ENCODE results near the gene INO80. TPM values are rescaled to one million over a fixed set of nuclear protein-coding genes. Genes with fewer than 3 reads are reported as not detected.
"Not testable (repeated sequence)": the region's sequence is repeated elsewhere in the genome, so short reads cannot be mapped to it uniquely, and the experiment has no call there.

INO80 gene
- total RNA-seq, 4 donors from 2014 or later, result 22.4 to 28.7 (median 24.0) TPM

DNA sequence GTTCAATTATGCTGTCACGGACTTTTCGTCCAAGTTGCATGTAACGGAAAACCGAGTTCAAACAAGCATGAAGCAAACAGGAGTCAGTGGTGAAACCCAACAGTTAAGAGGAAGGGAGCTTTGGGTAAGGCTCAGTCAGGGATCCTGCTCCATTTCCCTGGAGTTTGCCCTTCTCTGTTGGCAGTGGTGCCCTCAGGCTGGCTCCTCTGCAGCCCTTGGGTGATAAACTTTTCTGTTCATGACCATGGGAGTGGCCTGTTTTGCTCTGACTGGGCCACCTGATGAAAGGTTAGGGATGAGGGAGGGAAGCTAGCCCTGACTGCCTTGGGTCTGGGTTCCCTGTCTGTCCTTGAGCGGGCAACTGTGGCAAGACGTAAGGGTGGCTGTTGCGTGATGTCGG lies 146.7 kb downstream of the INO80 start:
- Histone ChIP-seq H3K9me3 (no peaks in the 10 kb centered on the region), H3K27me3 (no peaks in the 10 kb centered on the region), H3K4me1 (no peaks in the 10 kb centered on the region), H3K27ac (replicated peaks in 1 of 4) (no peak overlapping the region), H3K36me3 (no peaks in the 10 kb centered on the region), H3K4me3 (no peak overlapping the region)
- intact Hi-C loops (cut with DNase I), result no loop called here
- no peak for DNase-seq (ENCODE audit: extremely low spot score)
- no peak for TF ChIP-seq POLR2A (IDR thresholded peaks at IDR 0.05; ENCODE audit: low read depth)
- WGBS, result over 99% methylated on average over 8 of the region's 8 CpGs

DNA sequence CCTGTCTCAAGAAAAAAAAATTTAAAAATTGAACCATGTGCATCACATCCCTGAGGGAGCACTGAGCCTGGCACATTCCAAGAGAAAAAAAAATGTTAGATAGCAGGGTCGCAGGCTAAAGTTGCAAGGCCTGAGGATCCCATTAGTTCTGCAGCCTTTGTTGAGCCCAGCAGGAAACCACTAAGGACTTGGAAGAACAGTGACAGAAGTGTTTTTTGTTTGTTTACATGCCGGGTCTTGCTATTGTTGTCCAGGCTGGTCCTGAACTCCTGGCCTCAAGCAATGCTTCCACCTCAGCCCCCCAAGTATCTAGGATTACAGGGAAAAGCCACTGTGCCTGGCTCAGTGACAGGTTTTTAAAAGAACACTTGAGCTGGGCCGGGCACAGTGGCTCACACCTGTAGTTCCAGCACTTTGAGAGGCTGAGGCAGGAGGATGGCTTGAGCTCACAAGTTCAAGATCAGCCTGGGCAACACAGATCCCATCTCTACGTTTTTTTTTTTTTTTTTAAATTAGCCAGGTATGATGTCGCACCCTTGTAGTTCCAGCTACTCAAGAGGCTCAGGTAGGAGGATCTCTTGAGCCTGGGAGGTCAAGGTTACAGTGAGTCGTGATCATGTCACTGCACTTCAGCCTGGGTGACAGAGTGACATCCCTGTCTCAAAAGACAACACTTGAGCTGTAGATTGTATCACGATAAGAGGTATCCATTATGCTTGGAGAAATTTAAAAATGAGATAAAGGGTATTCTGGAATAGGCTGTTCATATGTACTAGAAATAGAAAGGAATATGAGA lies 147.6 kb downstream of the INO80 start:
- TF ChIP-seq POLR2A (IDR thresholded peaks at IDR 0.05; ENCODE audit: low read depth), result no peak
- H3K27me3 ChIP-seq, result no peaks in the 10 kb centered on the region
- H3K4me1 ChIP-seq, result no peaks in the 10 kb centered on the region
- no peak for DNase-seq (ENCODE audit: extremely low spot score)
- H3K9me3 ChIP-seq, result no peaks in the 10 kb centered on the region
- no peak overlapping the region for H3K4me3 ChIP-seq
- no peak overlapping the region for H3K27ac ChIP-seq (replicated peaks in 1 of 4)
- intact Hi-C loops (cut with DNase I), result no loop called here
- WGBS, result 74% methylated on average over 7 of the region's 7 CpGs
- H3K36me3 ChIP-seq, result no peaks in the 10 kb centered on the region

DNA sequence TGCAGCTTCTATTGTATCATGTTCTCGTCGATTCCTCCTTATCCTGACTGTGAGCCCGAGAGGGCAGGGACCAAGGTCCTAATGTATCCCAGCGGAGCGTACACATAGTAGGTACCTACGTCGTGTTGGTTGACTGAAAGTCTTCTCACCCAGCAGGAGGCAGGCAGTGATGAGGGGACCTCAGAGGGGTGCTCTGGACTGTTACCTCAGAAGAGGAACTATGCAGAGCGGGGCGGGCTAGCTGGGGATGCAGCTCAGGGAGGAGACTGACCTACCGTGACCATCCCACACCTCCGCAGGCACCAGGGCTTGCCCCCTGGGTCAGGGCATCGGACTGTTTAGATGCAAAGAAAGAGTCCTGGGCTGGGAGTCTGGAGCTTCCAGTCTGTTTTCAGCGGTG lies 151.4 kb downstream of the INO80 start:
- WGBS, result 89% methylated on average over 12 of the region's 13 CpGs
- no peaks in the 10 kb centered on the region for H3K9me3 ChIP-seq
- H3K4me1 ChIP-seq, result no peaks in the 10 kb centered on the region
- H3K27ac ChIP-seq (replicated peaks in 1 of 4), result no peak overlapping the region
- TF ChIP-seq POLR2A (IDR thresholded peaks at IDR 0.05; ENCODE audit: low read depth), result no peak
- TF ChIP-seq, protein P1, sequence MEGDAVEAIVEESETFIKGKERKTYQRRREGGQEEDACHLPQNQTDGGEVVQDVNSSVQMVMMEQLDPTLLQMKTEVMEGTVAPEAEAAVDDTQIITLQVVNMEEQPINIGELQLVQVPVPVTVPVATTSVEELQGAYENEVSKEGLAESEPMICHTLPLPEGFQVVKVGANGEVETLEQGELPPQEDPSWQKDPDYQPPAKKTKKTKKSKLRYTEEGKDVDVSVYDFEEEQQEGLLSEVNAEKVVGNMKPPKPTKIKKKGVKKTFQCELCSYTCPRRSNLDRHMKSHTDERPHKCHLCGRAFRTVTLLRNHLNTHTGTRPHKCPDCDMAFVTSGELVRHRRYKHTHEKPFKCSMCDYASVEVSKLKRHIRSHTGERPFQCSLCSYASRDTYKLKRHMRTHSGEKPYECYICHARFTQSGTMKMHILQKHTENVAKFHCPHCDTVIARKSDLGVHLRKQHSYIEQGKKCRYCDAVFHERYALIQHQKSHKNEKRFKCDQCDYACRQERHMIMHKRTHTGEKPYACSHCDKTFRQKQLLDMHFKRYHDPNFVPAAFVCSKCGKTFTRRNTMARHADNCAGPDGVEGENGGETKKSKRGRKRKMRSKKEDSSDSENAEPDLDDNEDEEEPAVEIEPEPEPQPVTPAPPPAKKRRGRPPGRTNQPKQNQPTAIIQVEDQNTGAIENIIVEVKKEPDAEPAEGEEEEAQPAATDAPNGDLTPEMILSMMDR (IDR thresholded peaks at IDR 0.05), result no peak
- TF ChIP-seq EP300 (IDR thresholded peaks at IDR 0.05), result no peak
- no peak for TF ChIP-seq POLR2AphosphoS5 (IDR thresholded peaks at IDR 0.05)
- no peak for DNase-seq (ENCODE audit: extremely low spot score)
- H3K4me3 ChIP-seq, result no peak overlapping the region
- no peaks in the 10 kb centered on the region for H3K27me3 ChIP-seq
- no peaks in the 10 kb centered on the region for H3K36me3 ChIP-seq
- intact Hi-C loops (cut with DNase I), result no loop called here

DNA sequence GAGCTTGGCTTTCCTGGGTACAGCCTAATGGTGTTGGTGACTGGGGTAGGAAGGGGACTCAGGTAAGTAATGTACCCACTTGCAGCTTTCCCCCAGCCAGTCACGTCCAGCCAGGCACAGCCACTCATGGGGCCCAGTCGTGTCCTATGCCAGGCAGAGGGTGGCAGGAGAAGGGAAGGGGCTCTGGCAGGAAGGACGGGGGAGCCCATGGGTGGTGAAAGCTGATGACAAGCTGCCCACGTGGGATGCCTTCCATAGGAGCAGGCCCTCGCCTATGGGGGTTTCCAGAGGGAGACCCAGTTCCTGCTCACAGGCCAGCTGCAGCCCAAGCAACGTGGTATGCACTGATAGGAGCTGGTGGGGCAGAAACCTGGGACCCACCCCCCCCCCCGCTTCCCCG lies 152.1 kb downstream of the INO80 start:
- Histone ChIP-seq H3K4me1 (no peaks in the 10 kb centered on the region), H3K27ac (replicated peaks in 1 of 4) (no peak overlapping the region), H3K27me3 (no peaks in the 10 kb centered on the region), H3K4me3 (no peak overlapping the region), H3K9me3 (no peaks in the 10 kb centered on the region), H3K36me3 (no peaks in the 10 kb centered on the region)
- DNase-seq (ENCODE audit: extremely low spot score), result no peak
- WGBS, result 78% methylated on average over 5 of the region's 8 CpGs
- TF ChIP-seq, protein P1 (IDR thresholded peaks at IDR 0.05), result no peak
- intact Hi-C loops (cut with DNase I), result no loop called here

DNA sequence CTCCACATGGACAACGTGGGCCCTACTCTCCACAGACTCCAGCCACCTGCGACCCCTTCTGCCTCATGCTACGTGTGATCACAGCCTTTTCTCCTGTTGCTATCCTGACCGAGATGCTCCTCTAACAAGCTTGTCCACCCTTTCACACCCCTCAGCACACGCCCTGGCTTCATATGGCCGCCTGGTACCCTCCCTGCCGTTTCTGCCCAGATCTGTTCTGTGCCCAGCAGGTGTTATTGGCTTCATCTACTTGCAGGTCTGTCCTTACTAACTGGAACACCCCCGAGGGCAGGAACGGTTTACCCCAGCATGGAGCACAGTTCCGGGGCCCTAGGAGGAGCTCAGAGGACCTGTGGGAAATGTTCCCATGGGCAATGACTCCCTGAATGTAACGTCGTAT lies 152.9 kb downstream of the INO80 start:
- TF ChIP-seq POLR2A (IDR thresholded peaks at IDR 0.05; ENCODE audit: low read depth), result no peak
- TF ChIP-seq POLR2AphosphoS5 (IDR thresholded peaks at IDR 0.05), result no peak
- no peak for TF ChIP-seq EP300 (IDR thresholded peaks at IDR 0.05)
- TF ChIP-seq, protein P1 (IDR thresholded peaks at IDR 0.05), result no peak
- H3K9me3 ChIP-seq, result no peaks in the 10 kb centered on the region
- WGBS, result 93% methylated on average over 12 of the region's 12 CpGs

DNA sequence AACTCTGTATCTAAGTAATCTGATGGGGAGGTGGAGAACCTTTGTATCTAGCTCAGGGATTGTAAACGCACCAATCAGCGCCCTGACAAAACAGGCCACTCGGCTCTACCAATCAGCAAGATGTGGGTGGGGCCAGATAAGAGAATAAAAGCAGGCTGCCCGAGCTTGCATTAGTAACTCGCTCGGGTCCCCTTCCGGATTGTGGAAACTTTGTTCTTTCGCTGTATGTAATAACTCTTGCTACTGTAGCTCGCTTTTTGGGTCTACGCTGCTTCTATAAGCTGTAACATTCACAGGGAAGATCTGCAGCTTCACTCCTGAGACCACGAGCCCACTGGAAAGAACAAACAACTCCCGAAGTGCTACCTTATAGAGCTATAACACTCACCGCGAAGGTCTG lies 153.8 kb downstream of the INO80 start:
- H3K9me3 ChIP-seq; H3K27ac ChIP-seq (replicated peaks in 1 of 4); intact Hi-C loops (cut with DNase I); H3K4me3 ChIP-seq; H3K36me3 ChIP-seq; H3K27me3 ChIP-seq; DNase-seq (ENCODE audit: extremely low spot score): not testable (repeated sequence)
- peaks cover 7 to 13% (median 10%) of the 10 kb centered on the region in 4 donors for H3K4me1 ChIP-seq
- WGBS, result 93% methylated on average over 14 of the region's 14 CpGs

More for the DNA sequence above, 152.9 kb downstream of the INO80 start:
- DNase-seq (ENCODE audit: extremely low spot score), result no peak
- no peaks in the 10 kb centered on the region for H3K27me3 ChIP-seq
- peaks cover 0 to 4% (median 2%) of the 10 kb centered on the region in 4 donors for H3K4me1 ChIP-seq
- H3K36me3 ChIP-seq, result no peaks in the 10 kb centered on the region
- intact Hi-C loops (cut with DNase I), result no loop called here
- no peak overlapping the region for H3K4me3 ChIP-seq
- H3K27ac ChIP-seq (replicated peaks in 1 of 4), result no peak overlapping the region

DNA sequence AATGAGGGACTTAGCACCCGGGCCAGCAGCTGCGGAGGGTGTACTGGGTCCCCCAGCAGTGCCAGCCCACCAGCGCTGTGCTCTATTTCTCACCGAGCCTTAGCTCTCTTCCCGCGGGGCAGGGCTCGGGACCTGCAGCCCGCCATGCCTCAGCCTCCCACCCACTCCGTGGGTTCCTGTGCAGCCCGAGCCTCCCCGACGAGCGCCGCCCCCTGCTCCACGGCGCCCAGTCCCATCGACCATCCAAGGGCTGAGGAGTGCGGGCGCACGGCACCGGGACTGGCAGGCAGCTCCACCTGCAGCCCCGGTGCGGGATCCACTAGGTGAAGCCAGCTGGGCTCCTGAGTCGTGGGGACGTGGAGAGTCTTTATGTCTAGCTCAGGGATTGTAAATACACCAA lies 154.3 kb downstream of the INO80 start:
- H3K9me3 ChIP-seq; DNase-seq (ENCODE audit: extremely low spot score); H3K4me3 ChIP-seq; H3K27me3 ChIP-seq; H3K27ac ChIP-seq (replicated peaks in 1 of 4); intact Hi-C loops (cut with DNase I); H3K36me3 ChIP-seq: not testable (repeated sequence)
- peaks cover 13 to 19% (median 16%) of the 10 kb centered on the region in 4 donors for H3K4me1 ChIP-seq
- 94% methylated on average over 24 of the region's 25 CpGs for WGBS

Data from esophagus muscularis mucosa (tissue), 4 donors.